Adrenal gland (tissue), 12 donors: ENCODE results near the gene FPGS. TPM values are rescaled to one million over a fixed set of nuclear protein-coding genes. Genes with fewer than 3 reads are reported as not detected.

Experiments
- DNase-seq, 7 donors: peaks; one replicate each; pipeline ENCODE4 v3.0.0-alpha.2; 2019 to 2020
- H3K27ac ChIP-seq, 5 donors: fragments of 200-600 bp; sonication (generic) in 4 of 5; 1 replicate in 3 of 5; 2 replicates in 2 of 5; pipeline versions ENCODE4 v1.5.1 to v1.8.0; 2016 to 2020; ENCODE audit warnings: mild to moderate bottlenecking in 1 of 5
- H3K27me3 ChIP-seq: fragments of 200-600 bp; 2 replicates; pipeline ENCODE4 v1.8.0; 2021
- H3K36me3 ChIP-seq, 2 donors: fragments of 200-600 bp; replicated peaks in 1 of 2; 1 replicate in 1 of 2; 2 replicates in 1 of 2; pipeline versions ENCODE4 v1.5.1 to v1.8.0; 2018 to 2022
- H3K4me1 ChIP-seq, 2 donors: fragments of 200-600 bp; replicated peaks in 1 of 2; 1 replicate in 1 of 2; 2 replicates in 1 of 2; pipeline versions ENCODE4 v1.5.1 to v1.8.0; 2018 to 2021
- H3K4me3 ChIP-seq, 4 donors: fragments of 200-600 bp; sonication (generic) in 3 of 4; one replicate each; pipeline ENCODE4 v1.5.1; 2016 to 2018
- H3K9me3 ChIP-seq, 3 donors: fragments of 200-600 bp; sonication (generic) in 1 of 3; replicated peaks in 1 of 3; 1 replicate in 2 of 3; 2 replicates in 1 of 3; pipeline versions ENCODE4 v1.5.1 to v1.8.0; 2016 to 2021
- CTCF ChIP-seq, 6 experiments: fragments of 450-650 bp in 4 of 6; fragments of 200-600 bp in 2 of 6; sonication (generic) in 1 of 6; IDR thresholded peaks; 1 replicate in 5 of 6; 2 replicates in 1 of 6; pipeline versions ENCODE4 v1.5.1 to v1.8.0; 2016 to 2021; ENCODE audit warnings: antibody characterized with exemption in 6 of 6, mild to moderate bottlenecking in 2 of 6, moderate library complexity in 1 of 6
- POLR2A ChIP-seq, 2 donors: fragments of 450-650 bp; IDR thresholded peaks; one replicate each; pipeline ENCODE4 v1.6.1; 2017; ENCODE audit warnings: antibody characterized with exemption in 2 of 2, mild to moderate bottlenecking in 2 of 2, moderate library complexity in 1 of 2
- WGBS, 4 donors: extraction: QIAGEN DNeasy Blood & Tissue Kit in 2 of 4; methylation state at CpG; one replicate each; pipeline versions ENCODE4 v1.1.5 to v1.1.7; 2013 to 2017; 5-methylcytosine and 5-hydroxymethylcytosine counted together
- intact Hi-C, 2 donors: fragments of 100-400 bp; cut with DNase I; formaldehyde crosslinking; loops; one replicate each; pipeline versions ENCODE4 v1.14.1 to v1.15.0; 2022 to 2023
- polyA plus RNA-seq, 3 donors: library from polyadenylated mRNA; stranded (reverse); fragments of 200-250 nt in 2 of 3; fragments of 350-450 nt in 1 of 3; fragmentation: Illumina TruSeq in 1 of 3; extraction: RNeasy Lipid Tissue Mini Kit (QIAGEN cat#74804) in 1 of 3; gene quantifications; one replicate each; pipeline ENCODE4 v1.2.3, GENCODE V29; 2013 to 2014
- total RNA-seq, 9 donors: library from RNA; depleted of rRNA in 4 of 9; stranded (reverse); fragments of >200 nt in 4 of 9; fragments of 120-200 nt in 1 of 9; fragmentation: NEBNext Ultra II Directional in 1 of 9; extraction: Animal tissue kit (Norgen Biotek cat#: 25700) in 1 of 9; gene quantifications; one replicate each; pipeline versions ENCODE4 v1.1.0 to v1.2.4, GENCODE V29; 2013 to 2023
- donor health status: healthy with polysubstance abuse.
- donor health status: Bipolar disorder and iron deficiency.
- donor health status: DM: yes; HTN: yes; CAD: no.
- donor health status: DM: no; HTN: no; CAD: no.
- donor health status: DM: no; HTN: no; CAD: no.
- donor health status: DM: yes; HTN: yes; CAD: no.

FPGS gene
- total and polyA plus RNA-seq, 12 donors: 31.1 to 359 (median 120) TPM

- Histone ChIP-seq H3K27ac (no peak overlapping the region), H3K9me3 (no peaks in the 10 kb centered on the region), H3K27me3 (no peaks in the 10 kb centered on the region), H3K4me3 (no peak overlapping the region), H3K4me1 (peaks cover 5 to 8% of the 10 kb centered on the region in 2 donors), H3K36me3 (no peaks in the 10 kb centered on the region)
- no peak for DNase-seq
- TF ChIP-seq POLR2A (IDR thresholded peaks at IDR 0.05): no peak
- TF ChIP-seq CTCF (IDR thresholded peaks at IDR 0.05): no peak
- intact Hi-C loops: no loop called here
- 88 to 95% (median 89%) methylated on average over 6 to 10 of the region's 10 CpGs for WGBS, 4 donors
Measured at GRCh38 chr9:127773981-127774380, 28.7 kb upstream of the FPGS start.

GRCh38 chr9:127776195-127776923 is 26.3 kb upstream of the FPGS start:
- 47 to 69% (median 55%) methylated on average over 9 to 15 of the region's 15 CpGs for whole genome bisulfite sequencing, 4 donors
- TF ChIP-seq POLR2A (IDR thresholded peaks at IDR 0.05): no peak
- TF ChIP-seq CTCF (IDR thresholded peaks at IDR 0.05): no peak
- peak in 1 of 7 donors; percentile 33 for DNase-seq
- H3K27ac ChIP-seq: no peak overlapping the region
- no peaks in the 10 kb centered on the region for H3K36me3 ChIP-seq
- no peaks in the 10 kb centered on the region for H3K27me3 ChIP-seq
- intact Hi-C loops: no loop called here
- no peak overlapping the region for H3K4me3 ChIP-seq
- no peaks in the 10 kb centered on the region for H3K4me1 ChIP-seq
- H3K9me3 ChIP-seq: no peaks in the 10 kb centered on the region

GRCh38 chr9:127776924-127777289 is 25.8 kb upstream of the FPGS start:
- H3K4me3 ChIP-seq: no peak overlapping the region
- no peak for DNase-seq
- no peak overlapping the region for H3K27ac ChIP-seq
- H3K36me3 ChIP-seq: no peaks in the 10 kb centered on the region
- intact Hi-C loops: no loop called here
- TF ChIP-seq POLR2A (IDR thresholded peaks at IDR 0.05) (no peak), CTCF (IDR thresholded peaks at IDR 0.05) (no peak)
- no peaks in the 10 kb centered on the region for H3K27me3 ChIP-seq
- WGBS, 4 donors: 41 to 65% (median 57%) methylated on average over 5 of the region's 5 CpGs
- H3K4me1 ChIP-seq: no peaks in the 10 kb centered on the region
- no peaks in the 10 kb centered on the region for H3K9me3 ChIP-seq

GRCh38 chr9:127777368-127777980 is 25.2 kb upstream of the FPGS start:
- no peaks in the 10 kb centered on the region for H3K9me3 ChIP-seq
- no peaks in the 10 kb centered on the region for H3K4me1 ChIP-seq
- H3K4me3 ChIP-seq: no peak overlapping the region
- intact Hi-C loops: no loop called here
- no peak for DNase-seq
- H3K27me3 ChIP-seq: no peaks in the 10 kb centered on the region
- H3K36me3 ChIP-seq: no peaks in the 10 kb centered on the region
- no peak overlapping the region for H3K27ac ChIP-seq
- TF ChIP-seq POLR2A (IDR thresholded peaks at IDR 0.05): no peak
- no peak for TF ChIP-seq CTCF (IDR thresholded peaks at IDR 0.05)
- 68 to 72% (median 69%) methylated on average over 15 to 18 of the region's 18 CpGs for WGBS, 4 donors
